ENCODE results near the gene LHX3.

GRCh38 chr9:136147038-136147889 lies 57.7 kb downstream of the LHX3 start:
- TF ChIP-seq HDAC2 (IDR thresholded peaks at IDR 0.05) (no peak), RCOR1 (conservative IDR thresholded peaks at IDR 0.05; ENCODE audit: low read depth, low read length) (no peak), POLR2A (IDR thresholded peaks at IDR 0.05; ENCODE audit: low read depth, low read length) (no peak)

Data from GM12878 (cell line).